ENCODE data around the gene SCARB1.
A peak's percentile ranks its signal among the peaks of the same experiment; 100 is the strongest.

The SCARB1 gene

GRCh38 chr12:124853781-124854636 lies 9.7 kb downstream of the SCARB1 start:
- TF ChIP-seq CTCF (conservative IDR thresholded peaks at IDR 0.05; ENCODE audit: control insufficient read depth, insufficient read depth, low read depth, low read length) = no peak
- no peak overlapping the region for H3K4me3 ChIP-seq (ENCODE audit: control insufficient read depth, low read depth, low read length)
- peak; percentile 50 for DNase-seq (ENCODE audit: low read depth)

GRCh38 chr12:124852911-124853427 lies 10.7 kb downstream of the SCARB1 start:
- no peak for DNase-seq (ENCODE audit: low read depth)
- no peak for TF ChIP-seq CTCF (conservative IDR thresholded peaks at IDR 0.05; ENCODE audit: control insufficient read depth, insufficient read depth, low read depth, low read length)
- H3K4me3 ChIP-seq (ENCODE audit: control insufficient read depth, low read depth, low read length) = no peak overlapping the region

GRCh38 chr12:124852329-124852831 lies 11.3 kb downstream of the SCARB1 start:
- no peak for DNase-seq (ENCODE audit: low read depth)
- H3K4me3 ChIP-seq (ENCODE audit: control insufficient read depth, low read depth, low read length) = no peak overlapping the region
- TF ChIP-seq CTCF (conservative IDR thresholded peaks at IDR 0.05; ENCODE audit: control insufficient read depth, insufficient read depth, low read depth, low read length) = no peak

GRCh38 chr12:124851342-124851741 lies 12.3 kb downstream of the SCARB1 start:
- DNase-seq (ENCODE audit: low read depth) = no peak
- no peak overlapping the region for H3K4me3 ChIP-seq (ENCODE audit: control insufficient read depth, low read depth, low read length)
- TF ChIP-seq CTCF (conservative IDR thresholded peaks at IDR 0.05; ENCODE audit: control insufficient read depth, insufficient read depth, low read depth, low read length) = no peak

- TF ChIP-seq CTCF (conservative IDR thresholded peaks at IDR 0.05; ENCODE audit: control insufficient read depth, insufficient read depth, low read depth, low read length) = no peak
Observed at GRCh38 chr12:124849382-124849781, 14.3 kb downstream of the SCARB1 start.

GRCh38 chr12:124848621-124849380 lies 14.9 kb downstream of the SCARB1 start:
- no peak for DNase-seq (ENCODE audit: low read depth)
- H3K4me3 ChIP-seq (ENCODE audit: control insufficient read depth, low read depth, low read length) = no peak overlapping the region
- TF ChIP-seq CTCF (conservative IDR thresholded peaks at IDR 0.05; ENCODE audit: control insufficient read depth, insufficient read depth, low read depth, low read length) = no peak

More at GRCh38 chr12:124849382-124849781, 14.3 kb downstream of the SCARB1 start:
- H3K4me3 ChIP-seq (ENCODE audit: control insufficient read depth, low read depth, low read length) = no peak overlapping the region
- no peak for DNase-seq (ENCODE audit: low read depth)

Data from fibroblast of mammary gland (primary cell).